ENCODE measurements around the gene MICU2. TPM values are rescaled to one million over a fixed set of nuclear protein-coding genes. Genes with fewer than 3 reads are reported as not detected.
A peak's percentile ranks its signal among the peaks of the same experiment; 100 is the strongest.

The MICU2 gene
- total RNA-seq, 2 experiments from 2014 or later, result 37.5 to 51.3 TPM

- intact Hi-C loops (cut with micrococcal nuclease; ENCODE audit: unreplicated experiment), result no loop called here
- Histone ChIP-seq H3K4me2 (ENCODE audit: low read length) (no peak overlapping the region), H2AFZ (ENCODE audit: low read length) (no peak overlapping the region), H3K9me2 (ENCODE audit: insufficient read depth, low read length) (no peaks in the 10 kb centered on the region), H4K20me1 (ENCODE audit: insufficient read depth, low read length) (no peaks in the 10 kb centered on the region), H3K4me1 (ENCODE audit: insufficient read depth, low read length, poor library complexity, severe bottlenecking) (no peaks in the 10 kb centered on the region), H3K9me3 (ENCODE audit: low read length) (no peaks in the 10 kb centered on the region), H3K79me2 (ENCODE audit: insufficient read depth, low read depth, low read length) (no peaks in the 10 kb centered on the region), H3K36me3 (ENCODE audit: insufficient read depth, low read length) (no peaks in the 10 kb centered on the region), H3K4me3 (ENCODE audit: low read depth, low read length, poor library complexity, severe bottlenecking) (no peak overlapping the region), H3K27ac (ENCODE audit: low read depth, low read length, poor library complexity, severe bottlenecking) (no peak overlapping the region)
- CTCF ChIA-PET (ENCODE audit: unreplicated experiment), result no interaction called here
- BruUV-seq (replicated peaks), result no TSS peak
- TF ChIP-seq CTCF (conservative IDR thresholded peaks at IDR 0.05; ENCODE audit: low read length) (no peak), EZH2phosphoT487 (IDR thresholded peaks at IDR 0.05; ENCODE audit: borderline replicate concordance, low read depth, low read length) (no peak)
- POLR2A ChIA-PET, result no interaction called here
- DNase-seq (ENCODE audit: low spot score), result no peak
These were observed 122.6 kb downstream of the MICU2 start for GRCh38 chr13:21481359-21481758.

- Histone ChIP-seq H3K4me3 (ENCODE audit: low read depth, low read length, poor library complexity, severe bottlenecking) (no peak overlapping the region), H2AFZ (ENCODE audit: low read length) (no peak overlapping the region; the same call in 1 of the 2 replicates), H3K79me2 (ENCODE audit: insufficient read depth, low read depth, low read length) (no peaks in the 10 kb centered on the region), H3K27ac (ENCODE audit: low read depth, low read length, poor library complexity, severe bottlenecking) (no peak overlapping the region), H3K9me3 (ENCODE audit: low read length) (no peaks in the 10 kb centered on the region), H3K36me3 (ENCODE audit: insufficient read depth, low read length) (no peaks in the 10 kb centered on the region), H3K9me2 (ENCODE audit: insufficient read depth, low read length) (no peaks in the 10 kb centered on the region), H4K20me1 (ENCODE audit: insufficient read depth, low read length) (no peaks in the 10 kb centered on the region), H3K4me1 (ENCODE audit: insufficient read depth, low read length, poor library complexity, severe bottlenecking) (no peaks in the 10 kb centered on the region), H3K4me2 (ENCODE audit: low read length) (no peak overlapping the region)
- intact Hi-C loops (cut with micrococcal nuclease; ENCODE audit: unreplicated experiment), result loop anchor here (2.0 to 5.0 kb wide), 5 partner anchors 302 to 982 kb away; partner anchors contain the start of genes IL17D, MRPL57 and SKA3
- no TSS peak for BruUV-seq (replicated peaks)
- POLR2A ChIA-PET, result interaction anchor here (0.5 to 0.6 kb wide), 2 partner anchors 148 to 298 kb away, joined by 3 to 4 read pairs; no protein-coding TSS in a partner anchor
- DNase-seq (ENCODE audit: low spot score), result peak; percentile 79
- CTCF ChIA-PET (ENCODE audit: unreplicated experiment), result no interaction called here
- TF ChIP-seq EZH2phosphoT487 (IDR thresholded peaks at IDR 0.05; ENCODE audit: borderline replicate concordance, low read depth, low read length) (no peak), CTCF (conservative IDR thresholded peaks at IDR 0.05; ENCODE audit: low read length) (peak; percentile 73)
These were observed 124.8 kb downstream of the MICU2 start for GRCh38 chr13:21478881-21479808.

Measured in OCI-LY7 (cell line).